HG03139 (cell line): ENCODE measurements around the gene TMEM53.

Source experiments
- ATAC-seq: cut with Tn5 transposase; IDR thresholded peaks from one replicate; pipeline ENCODE4 v1.9.1; 2021; ENCODE audit not compliant: unreplicated experiment

The TMEM53 gene

DNA sequence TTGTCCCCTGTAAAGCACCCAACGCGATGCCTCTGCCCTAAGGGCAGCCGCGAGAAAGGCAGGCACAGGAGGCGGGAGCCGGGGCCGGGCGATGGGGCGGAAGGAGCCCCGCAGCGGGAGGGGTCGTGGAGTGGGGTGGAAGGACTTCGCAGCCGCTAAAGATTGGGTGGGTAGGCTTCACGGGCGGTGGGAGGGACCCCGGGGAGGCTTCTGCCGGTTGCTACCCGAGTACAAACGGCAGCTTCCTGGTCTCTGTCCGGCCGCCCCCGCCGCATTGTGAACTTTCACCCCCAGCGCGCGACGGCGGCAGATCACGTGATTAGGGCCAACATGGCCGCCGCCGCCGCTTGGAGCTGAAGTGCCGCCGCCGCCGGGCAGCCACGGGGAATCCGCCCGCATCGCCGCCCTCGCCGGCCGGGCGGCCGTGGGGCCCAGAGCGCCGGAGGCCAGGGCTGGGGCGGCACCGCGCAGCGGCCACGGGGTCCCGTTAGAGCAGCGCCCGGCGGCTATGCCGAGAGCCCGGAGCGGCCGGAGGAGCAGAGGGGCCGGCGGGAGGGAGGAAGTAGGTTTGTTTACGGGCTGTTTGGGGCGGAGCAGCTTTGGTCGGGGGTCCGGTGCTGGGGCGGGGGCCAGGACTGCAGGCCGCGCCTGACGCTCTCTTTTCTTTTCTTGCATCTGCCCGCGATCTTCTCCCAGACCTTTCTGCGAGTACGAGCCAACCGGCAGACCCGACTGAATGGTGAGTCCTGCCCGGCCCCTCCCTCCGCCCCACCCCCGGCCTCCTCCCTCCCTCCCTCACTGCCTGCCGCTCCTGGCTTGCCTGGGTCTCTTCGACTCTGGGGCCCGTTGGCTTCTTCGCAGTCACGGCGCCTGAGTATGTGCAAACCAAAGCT is 42.4 kb downstream of the TMEM53 start:
- ATAC-seq: peak; percentile 62

DNA sequence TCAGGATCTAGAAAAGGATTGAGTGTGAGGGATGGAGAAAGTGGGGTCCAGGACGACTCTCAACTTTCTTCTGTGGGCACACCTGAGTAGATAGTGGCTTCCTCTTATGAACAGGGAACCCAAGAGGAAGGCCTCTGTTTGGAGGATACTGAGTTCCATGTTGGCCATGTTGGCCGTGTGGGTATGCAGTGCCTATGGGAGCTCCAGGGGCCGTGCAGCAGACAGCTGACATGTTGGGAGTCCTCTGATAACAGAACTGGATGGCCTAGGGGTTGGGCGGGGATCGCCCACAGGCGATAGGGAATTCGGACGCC is 43.0 kb downstream of the TMEM53 start:
- ATAC-seq: no peak

DNA sequence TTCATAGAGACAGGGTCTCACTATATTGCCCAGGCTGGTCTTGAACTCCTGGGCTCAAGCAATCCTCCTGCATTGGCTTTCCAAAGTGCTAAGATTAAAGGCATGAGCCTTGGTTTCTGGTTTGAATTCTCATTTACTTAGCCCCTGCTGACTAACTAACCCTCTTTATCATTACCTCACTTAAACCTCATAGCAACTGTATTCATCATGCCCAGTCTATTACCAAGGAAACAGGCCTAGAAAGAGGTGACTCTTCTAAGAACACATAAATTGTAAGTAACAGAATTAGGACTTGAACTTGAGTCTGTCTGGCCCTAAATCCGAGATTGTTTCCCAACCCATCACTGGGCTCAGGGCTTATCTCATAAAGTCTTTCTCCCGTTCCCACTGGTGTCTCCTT is 44.2 kb downstream of the TMEM53 start:
- no peak for ATAC-seq

DNA sequence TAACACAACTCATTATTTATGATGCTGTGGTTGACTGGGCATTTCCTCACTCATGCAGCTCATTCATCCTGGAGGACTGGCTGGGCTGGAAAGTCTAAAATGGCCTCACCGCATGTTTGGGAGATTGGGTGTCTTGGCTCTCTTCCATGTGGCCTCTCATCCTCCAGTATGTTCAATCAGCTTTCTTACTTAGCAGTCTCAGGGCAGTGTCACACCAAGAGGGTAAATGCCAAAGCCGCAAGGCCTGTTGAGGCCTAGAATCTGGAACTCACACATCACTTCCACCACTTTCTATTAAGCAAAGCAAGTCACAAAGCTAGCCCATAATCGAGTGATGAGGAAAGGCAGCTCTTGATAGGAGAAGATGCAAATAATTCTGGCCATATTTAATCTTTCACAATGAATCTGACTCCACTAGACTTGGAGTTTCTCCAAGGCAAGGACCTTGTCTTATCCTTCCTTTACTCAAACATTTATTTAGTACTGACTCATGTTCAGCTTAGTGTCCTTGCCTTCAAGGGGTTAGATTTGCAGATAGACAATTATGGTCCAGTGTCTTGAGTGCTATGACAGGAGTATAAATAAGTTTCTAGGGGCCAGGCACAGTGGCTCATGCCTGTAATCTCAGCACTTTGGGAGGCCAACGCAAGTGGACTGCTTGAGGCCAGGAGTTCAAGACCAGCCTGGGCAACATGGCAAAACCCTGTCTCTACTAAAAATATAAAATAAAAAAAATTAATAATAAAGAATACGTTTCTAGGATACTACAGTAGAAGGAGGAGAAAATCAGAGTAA is 45.1 kb downstream of the TMEM53 start:
- no peak for ATAC-seq

DNA sequence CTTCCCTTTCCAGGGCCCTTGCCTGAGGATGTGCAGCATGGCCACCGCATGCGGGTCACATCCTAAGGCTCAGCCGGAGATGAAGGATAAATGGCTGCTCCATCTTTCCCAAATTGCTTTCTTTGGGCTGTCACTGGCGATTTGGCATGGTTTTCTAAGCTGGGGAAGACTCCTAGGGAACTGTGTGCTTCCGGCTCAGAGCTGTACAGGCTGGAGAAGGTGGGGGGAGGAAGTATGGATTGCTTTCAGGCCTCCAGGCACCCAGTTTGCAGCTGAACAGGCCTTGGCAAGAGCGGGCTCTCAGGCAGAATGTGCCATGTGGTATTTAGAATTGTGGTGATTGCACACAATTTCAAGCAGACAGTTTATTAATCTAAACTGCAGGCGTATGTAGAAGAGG is 48.9 kb downstream of the TMEM53 start:
- no peak for ATAC-seq

DNA sequence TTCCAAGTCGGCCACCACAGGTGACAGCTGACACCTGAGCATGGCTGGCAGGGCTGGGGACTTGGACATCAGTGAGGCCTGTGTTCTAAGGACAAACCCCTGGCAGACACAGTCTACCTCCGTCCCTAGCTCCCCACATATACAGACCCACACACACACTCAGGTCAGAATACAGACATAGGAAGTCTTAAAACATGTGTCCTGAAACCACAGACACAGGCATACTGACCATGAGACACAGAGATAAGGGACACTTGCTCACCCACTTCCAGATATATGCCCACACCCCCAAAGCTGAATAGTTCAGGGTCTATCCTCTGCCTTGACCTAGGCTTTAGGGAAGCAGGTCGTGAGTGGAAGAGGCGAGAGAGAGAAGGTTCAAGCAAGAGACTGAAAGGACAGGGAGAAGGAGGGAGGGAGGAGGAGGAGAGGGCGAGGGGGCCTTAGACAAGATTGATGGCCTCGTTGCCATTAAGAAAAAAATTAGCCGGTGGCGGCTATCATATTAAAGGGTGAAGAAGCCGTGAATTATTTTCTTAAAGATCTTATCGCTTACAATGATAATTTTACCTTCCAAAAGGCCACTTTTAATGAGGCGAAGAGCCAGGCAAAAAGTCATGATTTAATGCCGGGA is 49.9 kb downstream of the TMEM53 start:
- no peak for ATAC-seq

DNA sequence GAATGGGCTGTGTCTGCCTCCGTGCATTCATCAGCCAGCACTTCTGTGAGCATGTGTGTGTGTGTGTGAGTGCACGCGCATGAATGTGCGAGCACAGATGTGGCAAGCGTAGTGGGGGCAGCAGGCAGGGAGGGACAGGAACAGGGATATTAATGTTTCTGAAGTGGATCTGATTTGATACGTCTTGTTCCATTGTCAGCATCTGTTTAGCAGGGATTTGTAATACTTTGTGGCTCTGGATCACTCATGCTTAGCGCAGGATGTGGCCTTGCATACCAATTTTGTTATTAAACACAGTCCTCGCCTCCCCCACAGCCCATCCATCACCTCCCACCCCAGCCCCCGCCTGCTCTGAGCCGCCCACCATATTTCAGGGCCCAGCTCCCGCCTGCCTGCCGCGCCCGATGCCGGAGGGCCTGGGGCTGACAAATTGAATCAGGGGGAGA is 52.4 kb downstream of the TMEM53 start:
- no peak for ATAC-seq

DNA sequence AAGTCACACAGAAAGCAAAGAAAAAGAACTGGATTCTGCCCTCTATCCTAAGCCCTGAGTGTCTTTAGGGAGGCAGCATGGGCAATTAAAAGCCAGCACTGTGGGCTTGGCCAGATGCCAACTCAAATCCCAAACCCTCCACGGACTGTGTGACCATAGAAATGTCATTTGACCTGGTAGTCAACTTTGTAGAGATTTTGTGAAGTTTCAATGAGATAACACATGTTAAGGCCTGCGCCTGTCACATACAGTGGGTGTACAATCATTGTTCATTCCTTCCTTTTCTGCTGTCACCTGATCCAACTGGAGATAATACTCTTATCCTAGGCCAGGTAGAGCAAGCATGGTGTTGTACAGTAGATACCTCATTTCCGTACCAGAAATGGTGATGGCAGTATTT is 54.2 kb downstream of the TMEM53 start:
- ATAC-seq: no peak

DNA sequence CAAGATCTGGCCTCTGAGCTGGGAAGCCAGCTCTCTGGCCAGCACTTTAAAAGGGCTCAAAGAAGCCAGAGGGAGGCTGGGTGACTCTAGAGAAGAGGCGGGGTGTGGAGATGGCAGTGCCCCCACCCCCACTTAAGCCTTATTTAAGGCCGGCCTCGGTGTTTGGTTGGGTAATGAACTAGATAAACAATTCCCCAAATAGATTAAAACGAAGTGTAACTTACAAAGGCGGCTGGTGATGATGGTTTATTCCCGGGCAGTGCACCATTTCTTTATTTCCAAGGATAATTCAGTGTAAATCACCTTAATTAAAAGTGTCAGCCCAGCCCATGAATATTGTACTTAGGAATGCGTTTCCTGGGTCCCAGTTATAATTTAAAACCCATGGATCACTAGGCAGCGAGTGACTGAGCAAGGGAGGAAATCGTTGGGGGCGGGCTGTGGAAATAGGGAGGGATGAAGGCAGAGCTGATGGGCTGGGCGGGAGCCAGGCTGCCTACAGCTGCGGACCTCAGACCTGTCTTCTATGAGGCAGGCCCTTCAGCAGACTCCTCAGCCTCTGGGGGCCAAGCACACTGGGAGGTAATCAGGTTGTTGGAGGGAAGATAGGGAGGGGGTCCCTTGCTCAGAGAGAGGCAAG is 54.9 kb downstream of the TMEM53 start:
- ATAC-seq: no peak

DNA sequence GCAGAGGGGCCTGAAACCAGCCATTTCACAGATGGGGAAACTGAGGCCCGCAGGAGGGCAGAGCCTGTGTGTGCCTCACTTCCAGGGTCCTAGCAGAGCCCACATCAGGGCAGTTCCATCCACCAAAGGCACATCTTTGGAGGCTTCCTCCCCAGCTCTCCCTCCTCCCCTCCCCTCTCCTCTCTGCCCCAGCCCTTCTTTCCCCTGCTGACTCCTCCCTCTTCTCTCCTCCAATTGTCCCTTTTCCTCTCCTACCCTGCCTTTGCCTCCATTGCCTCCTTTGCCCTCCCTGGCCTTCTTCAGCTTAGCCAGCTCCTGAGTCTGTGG is 56.6 kb downstream of the TMEM53 start:
- ATAC-seq: no peak

DNA sequence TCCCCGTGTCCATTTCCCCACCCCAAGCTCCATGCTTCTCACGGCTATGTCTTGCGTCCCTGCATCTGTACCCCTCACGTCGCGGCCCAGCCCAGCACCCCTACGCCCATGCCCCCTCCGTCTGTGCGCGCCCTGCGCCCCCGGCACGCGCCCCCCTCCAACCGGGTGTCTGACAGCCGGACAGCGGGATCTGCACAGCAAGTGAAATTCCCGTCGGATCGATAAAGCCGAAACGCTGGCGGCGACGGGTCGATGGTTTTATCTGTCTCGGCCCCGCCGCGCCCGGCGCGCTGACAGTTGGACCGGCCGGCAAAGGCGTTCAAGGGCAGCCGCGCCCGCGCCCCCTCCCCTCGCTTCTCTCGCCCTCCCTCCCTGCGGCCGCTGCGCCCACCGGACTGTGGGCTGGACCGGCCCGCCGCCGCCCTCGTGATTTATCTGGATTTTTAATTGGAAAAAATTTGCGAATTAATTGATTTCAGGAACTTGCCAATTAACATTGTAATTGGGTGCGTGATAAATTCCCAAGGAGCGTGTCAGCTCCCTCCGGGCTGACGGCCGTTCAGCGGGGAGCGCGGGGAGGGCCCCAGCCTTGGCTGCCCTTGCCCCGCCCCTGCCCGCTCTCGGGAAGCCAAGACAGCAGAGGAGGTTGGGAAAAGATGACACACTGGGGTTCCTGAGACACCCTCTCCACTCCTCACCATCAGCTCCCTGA is 57.1 kb downstream of the TMEM53 start:
- no peak for ATAC-seq

DNA sequence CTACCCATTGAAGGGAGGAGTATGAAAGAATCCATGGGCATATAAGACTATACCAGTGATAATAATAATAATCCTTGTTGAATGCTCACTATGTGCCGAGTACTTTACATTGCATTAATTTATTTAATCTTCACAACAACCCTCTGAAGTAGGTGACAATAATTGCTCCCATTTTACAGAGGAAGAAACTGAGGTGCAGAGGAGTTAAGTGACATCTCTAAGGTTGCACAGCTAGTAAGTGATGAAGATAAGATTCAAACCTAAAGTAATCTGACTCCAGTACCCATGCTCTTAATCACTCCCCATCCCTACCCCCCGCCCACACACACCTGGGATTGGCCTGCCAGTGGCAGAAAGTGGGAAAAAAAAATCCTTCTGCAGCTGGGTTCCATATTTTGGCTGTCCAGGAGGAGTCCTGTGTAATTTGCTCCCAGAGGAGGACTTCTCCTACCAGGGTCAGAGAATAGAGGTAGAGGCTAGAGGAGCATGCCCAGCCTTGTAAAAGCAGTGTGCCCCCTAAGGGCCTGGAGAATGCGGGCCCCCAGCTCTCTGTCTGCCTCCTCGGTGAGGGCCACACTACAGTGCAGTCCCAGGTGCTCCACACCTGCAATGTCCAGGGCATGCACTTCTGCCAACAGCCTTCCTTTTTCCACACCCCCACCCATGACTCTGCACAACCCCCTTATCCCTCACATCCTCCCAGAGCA is 57.8 kb downstream of the TMEM53 start:
- ATAC-seq: no peak

DNA sequence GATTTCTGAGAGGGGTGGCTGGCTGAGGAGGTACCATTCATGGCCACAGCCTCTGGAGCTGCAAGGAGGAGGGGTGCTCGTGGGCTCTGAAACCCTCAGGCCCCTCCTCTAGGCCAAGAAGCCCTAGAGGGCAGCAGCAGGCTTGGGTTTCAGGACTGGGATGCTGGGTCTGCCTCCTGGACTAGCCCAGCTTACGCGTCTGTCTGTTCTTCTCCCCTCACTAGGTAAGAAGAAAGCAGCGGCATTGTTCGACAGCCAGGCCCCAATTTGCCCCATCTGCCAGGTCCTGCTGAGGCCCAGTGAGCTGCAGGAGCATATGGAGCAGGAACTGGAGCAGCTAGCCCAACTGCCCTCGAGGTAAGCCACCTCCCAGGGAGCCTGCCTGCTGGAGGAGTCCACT is 60.3 kb downstream of the TMEM53 start:
- ATAC-seq: no peak

DNA sequence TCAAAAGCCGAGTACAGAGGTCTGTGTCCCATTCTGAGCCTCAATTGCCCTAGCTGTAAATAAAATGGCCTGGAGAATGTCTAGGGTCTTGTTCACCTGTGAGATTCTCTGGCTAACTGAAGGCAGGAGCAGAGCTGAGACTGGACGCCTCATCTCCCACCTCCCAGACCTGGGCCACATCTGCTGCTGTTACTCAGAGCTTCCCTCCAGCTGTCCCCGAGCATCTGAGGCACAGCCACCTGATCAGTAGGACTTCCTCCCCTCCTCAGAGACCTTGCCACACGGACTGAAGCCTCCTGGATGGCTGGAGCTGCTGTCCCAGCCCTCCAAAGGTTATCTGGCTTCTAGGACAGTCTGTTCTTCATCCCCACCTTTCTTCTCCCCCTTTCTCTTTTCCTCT is 62.4 kb downstream of the TMEM53 start:
- ATAC-seq: no peak

DNA sequence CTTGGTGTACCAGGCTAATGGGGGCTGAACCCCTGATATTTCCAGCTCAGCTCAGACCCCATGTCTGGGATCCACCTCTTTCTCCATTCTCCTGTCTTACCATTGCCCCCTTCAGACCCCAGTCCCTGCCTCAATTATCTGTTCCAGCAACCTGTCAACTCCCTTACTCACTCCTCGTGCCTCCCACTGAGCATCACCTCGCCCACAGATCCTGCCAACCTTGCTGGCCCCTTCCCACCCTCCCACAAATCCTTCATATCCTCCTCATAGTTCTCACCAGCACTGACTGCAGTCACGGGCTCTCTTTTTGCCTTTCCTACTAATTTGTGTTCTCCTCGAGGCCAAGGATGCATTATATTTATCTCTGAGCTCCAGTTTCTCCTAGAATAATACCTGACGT is 62.9 kb downstream of the TMEM53 start:
- ATAC-seq: no peak

DNA sequence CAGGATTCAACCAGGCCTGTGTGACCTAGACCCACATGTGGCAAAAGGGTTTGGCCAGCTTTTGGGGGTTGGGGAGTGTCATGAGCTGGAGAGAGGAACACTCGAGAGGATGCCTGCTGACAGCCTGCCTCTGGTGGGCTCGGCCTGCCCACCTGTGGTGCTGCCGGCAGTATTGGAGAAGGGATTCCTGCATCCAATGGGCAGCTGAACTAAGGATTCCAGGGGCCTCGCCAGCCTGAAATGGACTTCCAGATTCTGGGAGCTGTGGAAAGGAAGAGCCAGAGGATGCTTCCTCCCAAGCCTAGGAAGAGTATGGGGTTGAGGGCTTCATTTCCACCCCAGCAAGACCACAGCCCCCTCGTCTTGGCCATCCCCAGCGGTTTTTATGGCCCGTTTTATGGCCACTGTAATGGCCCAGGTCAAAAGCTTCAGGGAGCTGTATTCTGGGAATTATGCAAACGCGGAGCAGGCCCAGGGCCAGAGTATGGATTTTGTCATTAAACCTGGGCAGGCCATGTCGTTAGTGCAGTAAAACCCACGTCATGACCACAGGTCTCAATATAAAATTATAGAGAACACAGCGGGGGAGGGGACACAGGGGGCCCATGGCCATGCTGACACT is 63.6 kb downstream of the TMEM53 start:
- no peak for ATAC-seq

DNA sequence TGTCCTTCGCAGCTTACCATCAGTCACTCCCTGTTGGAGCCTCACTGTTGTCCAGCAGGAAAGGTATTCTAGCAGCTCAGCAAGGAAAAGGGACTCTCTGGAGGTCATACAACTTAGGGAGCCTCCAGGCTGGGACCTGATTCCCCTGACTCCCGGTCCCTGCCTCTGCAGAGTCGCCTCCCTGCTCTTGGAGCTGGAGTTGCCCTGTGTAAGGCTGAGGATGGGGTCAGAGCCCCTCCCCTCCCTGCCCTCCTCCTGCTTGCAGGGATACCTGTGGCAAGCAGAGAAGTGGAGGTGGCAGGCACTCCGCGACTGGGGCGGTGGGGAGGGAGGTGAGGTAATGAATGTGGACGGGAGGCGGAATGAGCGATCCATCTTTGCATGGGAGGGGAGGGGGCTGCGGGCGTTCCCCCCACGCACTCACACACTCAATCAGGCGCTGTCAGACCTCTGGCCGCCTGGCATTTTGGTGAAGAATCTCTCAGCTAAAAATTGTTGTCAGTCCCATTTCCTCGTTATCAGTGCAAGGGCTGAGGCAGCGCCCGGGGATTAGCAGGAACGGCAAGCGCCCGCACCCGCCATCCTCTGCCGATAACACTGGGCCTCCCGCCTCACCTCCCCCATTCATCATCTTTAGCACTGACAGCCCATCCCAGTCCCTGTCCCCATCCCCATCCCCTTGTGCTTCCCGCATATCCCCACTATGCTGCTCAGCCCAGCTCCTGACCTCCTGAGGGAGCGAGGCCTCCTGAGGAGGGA is 64.3 kb downstream of the TMEM53 start:
- ATAC-seq: no peak

DNA sequence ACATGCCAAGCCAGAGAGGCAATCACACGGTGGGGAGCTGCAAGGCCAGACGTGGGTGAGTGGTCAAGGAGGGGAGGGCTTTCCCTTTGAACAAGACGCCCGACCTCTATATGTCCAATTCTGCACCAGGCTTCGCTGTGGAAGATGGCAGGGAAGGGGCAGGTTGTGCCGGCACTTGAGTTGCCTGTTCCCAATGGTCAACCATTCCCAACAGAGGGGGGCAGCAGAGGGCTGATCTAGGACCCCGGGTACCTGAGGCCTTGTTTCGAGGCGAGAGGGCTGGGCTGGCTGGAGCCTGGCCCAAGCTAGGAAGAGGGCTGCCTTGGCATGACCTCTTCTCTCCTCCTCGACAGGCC is 64.9 kb downstream of the TMEM53 start:
- ATAC-seq: no peak

DNA sequence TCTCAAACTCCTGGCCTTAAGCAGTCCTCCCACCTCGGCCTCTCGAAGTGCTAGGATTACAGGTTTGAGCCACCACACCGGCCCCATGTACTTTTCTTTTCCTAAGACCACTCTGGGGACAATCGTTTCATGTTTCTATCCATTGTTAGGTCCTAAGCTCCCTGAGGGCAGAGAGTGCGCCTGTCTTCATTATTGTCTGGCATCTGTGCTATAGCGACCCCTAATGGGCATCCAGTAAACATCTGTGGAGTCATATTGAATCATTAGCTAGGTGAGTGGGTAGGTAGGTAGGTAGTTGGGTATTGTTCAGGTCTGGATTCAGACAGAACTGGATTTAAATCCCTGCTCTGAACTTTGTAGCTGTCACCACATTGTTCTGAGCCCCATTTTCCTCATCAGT is 66.1 kb downstream of the TMEM53 start:
- ATAC-seq: no peak
